Activated T-cell treated with anti-CD3 and anti-CD28 coated beads for 24 hours (primary cell): ENCODE results near the gene TBC1D22A.
"Not testable (repeated sequence)": the region's sequence is repeated elsewhere in the genome, so short reads cannot be mapped to it uniquely, and the experiment has no call there.

Source experiments
- DNase-seq: peaks from one replicate; pipeline ENCODE4 v3.0.0-alpha.2; 2020; ENCODE audit warnings: low read depth

TBC1D22A gene

GRCh38 chr22:46774253-46774979, 12.0 kb downstream of the TBC1D22A start:
- DNase-seq: no peak

- no peak for DNase-seq
Observed at GRCh38 chr22:46774980-46775849, 12.8 kb downstream of the TBC1D22A start.

GRCh38 chr22:46775850-46776826, 13.7 kb downstream of the TBC1D22A start:
- no peak for DNase-seq

GRCh38 chr22:46776876-46777608, 14.6 kb downstream of the TBC1D22A start:
- DNase-seq: no peak

- DNase-seq: no peak
Observed at GRCh38 chr22:46777609-46777970, 15.1 kb downstream of the TBC1D22A start.

GRCh38 chr22:46779023-46779422, 16.6 kb downstream of the TBC1D22A start:
- DNase-seq: no peak

GRCh38 chr22:46779651-46780050, 17.2 kb downstream of the TBC1D22A start:
- DNase-seq: no peak

- no peak for DNase-seq
Observed at GRCh38 chr22:46780453-46780852, 18.0 kb downstream of the TBC1D22A start.

GRCh38 chr22:46781291-46781690, 18.8 kb downstream of the TBC1D22A start:
- no peak for DNase-seq

GRCh38 chr22:46782200-46782599, 19.8 kb downstream of the TBC1D22A start:
- DNase-seq: not testable (repeated sequence)

- no peak for DNase-seq
Observed at GRCh38 chr22:46783721-46784120, 21.3 kb downstream of the TBC1D22A start.

GRCh38 chr22:46788441-46789172, 26.2 kb downstream of the TBC1D22A start:
- DNase-seq: no peak

- no peak for DNase-seq
Observed at GRCh38 chr22:46789992-46790391, 27.5 kb downstream of the TBC1D22A start.

- peak; percentile 69 for DNase-seq
Observed at GRCh38 chr22:46791201-46791731, 28.8 kb downstream of the TBC1D22A start.

GRCh38 chr22:46792061-46792796, 29.8 kb downstream of the TBC1D22A start:
- no peak for DNase-seq

- no peak for DNase-seq
Observed at GRCh38 chr22:46792841-46793261, 30.4 kb downstream of the TBC1D22A start.

- DNase-seq: no peak
Observed at GRCh38 chr22:46793497-46793896, 31.0 kb downstream of the TBC1D22A start.

- no peak for DNase-seq
Observed at GRCh38 chr22:46794067-46794466, 31.6 kb downstream of the TBC1D22A start.

GRCh38 chr22:46794491-46794890, 32.0 kb downstream of the TBC1D22A start:
- DNase-seq: no peak

GRCh38 chr22:46795140-46795539, 32.7 kb downstream of the TBC1D22A start:
- DNase-seq: no peak
